Hematopoietic multipotent progenitor cell treated with erythropoietin and hydrocortisone succinate and interleukin-3 and kit ligand, for 17 days (in vitro differentiated cells): Measurements from ENCODE around the gene DTNB.
"Not testable (repeated sequence)": the region's sequence is repeated elsewhere in the genome, so short reads cannot be mapped to it uniquely, and the experiment has no call there.

Source experiments
- DNase-seq: peaks from one replicate; pipeline ENCODE4 v3.0.0-alpha.2; 2015; ENCODE audit warnings: low spot score

Gene DTNB

DNA sequence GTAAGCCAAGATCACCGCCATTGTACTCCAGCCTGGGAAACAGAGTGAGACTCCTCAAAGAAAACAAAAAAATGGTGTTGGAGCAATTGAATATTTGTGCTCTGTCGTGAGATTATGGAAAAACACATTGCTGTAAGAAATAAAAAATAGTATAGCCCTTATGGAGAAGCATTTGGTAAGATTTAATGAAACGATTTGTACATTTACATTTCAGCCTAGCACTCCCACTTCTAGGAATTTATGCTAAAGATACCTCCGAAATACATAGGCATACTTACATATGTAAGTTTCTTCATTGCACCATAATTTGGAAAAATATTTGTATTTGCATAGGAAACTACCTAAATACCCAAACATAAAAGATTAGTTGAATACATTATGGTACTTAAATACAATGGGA is 8.7 kb upstream of the DTNB start:
- no peak for DNase-seq

DNA sequence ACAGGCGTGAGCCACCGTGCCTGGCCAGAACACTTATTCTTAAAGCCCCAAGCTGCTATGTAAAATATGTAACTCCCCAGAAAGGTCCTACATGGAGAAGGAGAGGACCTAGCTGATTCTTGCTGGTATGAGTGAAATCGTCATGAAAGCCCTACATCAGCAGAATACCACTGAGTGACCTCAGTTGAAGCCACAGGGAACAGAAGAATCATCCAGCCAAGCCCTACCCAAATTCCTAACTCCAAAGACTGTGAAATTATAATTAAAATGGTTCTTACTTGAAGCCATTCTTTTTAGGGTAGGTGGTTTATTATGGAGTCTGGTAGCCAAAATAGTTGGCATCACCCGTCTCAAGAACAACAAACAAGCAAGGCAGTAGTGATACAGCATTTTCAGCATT is 4.5 kb upstream of the DTNB start:
- DNase-seq = no peak

DNA sequence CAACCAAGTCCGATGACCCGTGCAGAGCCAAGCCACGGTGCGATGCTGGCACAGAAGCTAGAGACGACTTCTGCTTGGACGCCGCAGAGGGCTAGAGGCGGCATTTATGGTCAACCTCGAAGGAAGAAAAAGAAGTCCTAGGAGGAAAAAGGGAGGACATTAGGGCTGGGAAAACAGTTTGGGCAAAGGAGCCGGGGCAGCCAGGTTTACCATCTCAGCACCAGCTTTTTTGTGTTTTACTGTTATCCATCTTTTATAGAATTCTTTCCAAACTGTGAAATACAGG is 643 bp upstream of the DTNB start:
- DNase-seq = no peak

DNA sequence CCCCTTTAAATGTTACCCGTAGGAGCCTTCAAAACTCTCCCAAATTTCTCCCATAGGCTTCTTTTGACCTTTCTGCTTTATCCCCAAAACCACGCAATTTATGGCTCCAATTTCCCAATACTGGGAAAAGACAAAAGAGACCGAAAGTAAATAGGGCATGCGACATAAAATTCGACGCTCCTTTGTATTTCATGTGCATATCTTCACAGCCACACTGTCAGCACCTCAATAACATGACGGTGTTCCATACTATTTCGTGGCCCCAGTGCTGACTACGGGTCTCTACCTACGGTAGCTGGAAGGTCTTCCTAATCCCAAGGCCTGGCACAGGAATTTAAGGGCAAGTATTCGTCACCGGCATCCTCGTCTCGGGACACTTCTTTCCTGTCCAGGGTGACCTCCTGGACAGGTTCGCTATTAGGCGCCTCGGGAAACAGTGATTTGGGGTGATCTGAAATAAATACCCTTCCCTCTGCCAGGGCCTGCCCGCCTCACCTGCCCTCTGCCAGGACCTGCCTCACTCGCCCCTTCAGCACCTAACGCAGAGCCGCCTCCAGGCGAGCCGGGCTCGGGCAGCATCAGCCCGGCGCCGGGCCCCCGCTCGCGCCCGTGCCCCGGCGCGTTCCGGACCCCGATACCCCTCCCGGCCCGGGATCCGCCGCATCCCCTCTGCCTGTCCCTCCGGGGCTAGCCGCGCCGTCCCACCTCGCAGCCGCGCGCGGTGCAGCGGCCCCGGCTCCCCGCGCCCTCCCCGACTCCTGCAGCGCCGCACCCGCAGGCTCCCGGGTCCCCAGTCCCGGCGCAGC is 680 bp downstream of the DTNB start:
- no peak for DNase-seq

DNA sequence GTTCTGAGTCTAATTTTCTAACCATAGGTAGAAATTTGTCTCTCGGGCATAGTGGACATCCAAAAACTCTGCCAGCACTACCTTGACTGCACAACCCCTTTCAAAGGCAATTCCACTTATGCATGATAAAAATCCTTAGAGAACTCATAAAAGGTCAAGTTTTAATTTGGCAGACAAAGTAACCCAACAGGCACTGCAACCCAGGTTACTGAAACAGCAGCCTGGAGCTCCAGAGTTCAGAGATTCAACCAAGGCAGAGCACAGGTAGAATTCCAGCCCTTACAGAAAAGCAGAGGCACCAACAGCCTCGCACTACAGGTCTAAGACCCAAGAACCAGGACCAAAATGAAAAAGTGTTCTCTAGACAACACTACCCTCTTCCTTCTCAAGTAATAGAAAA is 1.8 kb downstream of the DTNB start:
- no peak for DNase-seq

DNA sequence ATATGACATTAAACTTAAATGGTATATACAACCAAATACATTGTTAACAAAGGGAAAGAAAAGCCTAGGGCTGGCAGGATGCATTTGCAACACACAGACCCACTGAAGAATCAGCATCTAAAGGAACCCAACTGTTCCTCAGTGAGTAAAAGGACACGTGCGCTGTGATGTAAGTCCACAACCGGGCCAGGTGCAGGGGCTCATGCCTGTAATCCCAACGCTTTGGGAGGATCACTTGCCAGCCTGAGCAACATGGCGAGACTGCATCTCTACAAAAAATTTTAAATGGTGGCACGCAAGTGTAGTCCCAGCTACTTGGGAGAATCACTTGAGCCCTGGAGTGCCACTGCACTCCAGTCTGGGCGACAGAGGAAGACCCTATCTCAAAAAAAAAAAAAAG is 3.9 kb downstream of the DTNB start:
- no peak for DNase-seq

DNA sequence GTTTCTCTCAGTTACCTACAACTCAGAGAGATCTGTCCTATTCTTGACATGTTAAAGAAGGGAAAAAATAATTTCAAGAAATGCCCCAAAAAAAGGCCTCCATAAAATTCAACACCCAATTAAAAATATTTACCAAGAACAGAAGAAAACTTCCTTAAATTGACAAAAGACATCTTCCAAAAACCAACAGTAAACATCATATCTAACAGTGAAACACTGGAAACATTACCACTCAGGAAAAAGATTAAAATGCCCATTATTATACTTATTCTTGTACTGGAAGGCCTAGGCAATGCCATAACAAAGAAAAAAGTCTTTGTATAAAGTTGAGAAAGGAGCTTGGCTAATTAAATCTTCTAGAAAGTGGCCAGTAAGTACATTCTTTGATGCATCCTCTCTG is 7.2 kb downstream of the DTNB start:
- no peak for DNase-seq

DNA sequence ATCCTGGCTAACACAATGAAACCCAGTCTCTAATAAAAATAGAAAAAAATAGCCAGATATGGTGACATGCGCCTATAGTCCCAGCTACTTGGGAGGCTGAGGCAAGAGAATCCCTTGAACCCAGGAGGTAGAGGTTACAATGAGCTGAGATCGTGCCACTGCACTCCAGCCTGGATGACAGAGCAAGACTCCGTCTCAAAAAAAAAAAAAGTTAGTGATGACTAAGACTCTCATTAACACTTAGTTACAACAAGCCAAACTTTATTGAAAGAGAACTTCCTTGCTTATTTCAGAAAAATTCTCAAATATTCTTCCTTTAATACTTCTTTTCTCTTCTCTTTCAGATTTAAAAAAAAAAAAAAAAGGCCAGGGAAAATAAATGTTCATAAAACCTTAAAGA is 7.9 kb downstream of the DTNB start:
- DNase-seq = not testable (repeated sequence)

DNA sequence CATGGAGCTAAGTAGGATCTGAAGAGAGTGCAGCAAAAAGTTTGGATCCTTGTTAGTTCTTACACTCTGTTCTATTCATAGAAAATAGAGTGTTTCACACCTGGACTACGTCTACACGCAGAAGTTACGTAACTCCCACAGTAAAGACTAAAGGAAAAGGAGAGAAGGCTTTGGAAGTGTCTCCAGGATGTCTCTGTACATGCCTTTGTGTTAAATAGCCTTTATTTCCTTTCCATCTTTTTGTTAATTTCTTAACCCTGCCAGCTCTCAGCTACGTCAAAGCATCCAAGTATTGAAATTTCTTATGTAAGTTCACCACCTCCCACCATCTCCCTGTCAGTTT is 8.4 kb downstream of the DTNB start:
- no peak for DNase-seq

DNA sequence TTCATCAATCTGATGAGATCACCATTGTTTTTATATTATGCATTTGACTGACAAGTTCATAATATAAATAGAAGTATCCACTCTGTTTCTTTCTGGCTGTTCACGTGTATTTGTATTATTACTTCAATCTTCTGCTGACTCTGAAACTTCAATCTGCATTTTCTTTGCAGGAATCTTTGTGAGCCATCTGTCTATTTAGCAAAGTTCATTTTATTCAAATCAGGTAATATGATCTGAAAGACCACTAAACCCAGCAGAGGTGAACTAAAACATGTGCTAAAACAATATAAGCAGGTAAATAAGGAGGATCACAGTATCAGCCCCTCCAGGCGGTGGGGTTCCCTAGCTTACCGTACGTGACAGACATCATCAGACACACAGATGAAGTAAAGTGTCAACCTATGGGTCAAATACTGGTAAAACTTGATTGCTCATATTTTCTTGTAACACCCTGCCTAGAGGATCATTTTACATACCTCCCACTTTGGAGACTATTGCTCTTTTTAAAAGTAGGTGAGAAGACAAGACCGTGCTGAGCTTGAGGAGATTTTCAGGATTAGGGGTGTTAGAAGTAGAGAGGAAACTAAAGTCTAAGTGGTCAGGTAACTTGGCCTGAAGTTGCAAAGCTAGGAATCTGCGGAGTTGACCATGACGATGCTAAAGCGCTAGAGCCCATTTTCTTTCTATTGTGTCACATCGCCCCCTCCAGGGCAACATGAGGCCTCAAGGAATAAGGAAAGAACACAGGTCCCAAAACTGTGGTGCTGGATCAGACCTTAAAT is 9.0 kb downstream of the DTNB start:
- no peak for DNase-seq

DNA sequence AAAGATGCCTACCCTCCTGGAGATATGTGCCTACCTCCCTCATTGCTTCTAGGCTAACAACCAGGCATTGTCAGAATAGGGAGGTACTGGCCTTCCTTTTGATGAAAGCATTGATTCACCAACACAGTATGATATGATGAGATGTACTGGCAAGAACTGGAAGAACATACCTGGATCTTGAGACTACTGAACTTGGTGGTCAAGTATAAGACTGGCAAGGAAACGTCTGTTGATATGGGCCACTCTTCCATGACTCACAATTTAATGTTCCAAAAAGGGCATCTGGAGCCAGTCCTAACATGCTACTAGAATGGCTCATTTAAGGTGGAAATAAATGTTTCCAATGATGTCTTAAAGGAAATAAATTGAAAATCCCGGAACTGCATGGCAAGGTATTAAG is 18.1 kb downstream of the DTNB start:
- no peak for DNase-seq

DNA sequence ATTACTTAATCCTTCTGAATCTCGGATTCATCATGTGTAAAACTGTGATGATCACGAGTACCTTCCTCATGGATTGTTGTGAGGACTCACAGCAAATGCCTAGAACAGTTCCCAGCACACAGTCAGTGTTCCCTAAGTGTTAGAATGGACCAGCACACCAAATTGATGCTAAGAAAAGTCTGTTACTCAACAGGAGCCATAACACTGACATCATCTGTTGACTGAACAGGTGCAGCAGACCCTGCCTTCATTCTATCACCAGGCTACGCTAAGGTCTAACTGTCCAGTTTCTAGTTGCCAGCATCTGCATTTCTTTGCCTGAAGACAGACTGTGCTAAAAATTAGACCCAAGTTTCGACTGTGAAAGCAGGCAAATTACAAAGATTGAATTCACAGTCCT is 18.6 kb downstream of the DTNB start:
- no peak for DNase-seq

DNA sequence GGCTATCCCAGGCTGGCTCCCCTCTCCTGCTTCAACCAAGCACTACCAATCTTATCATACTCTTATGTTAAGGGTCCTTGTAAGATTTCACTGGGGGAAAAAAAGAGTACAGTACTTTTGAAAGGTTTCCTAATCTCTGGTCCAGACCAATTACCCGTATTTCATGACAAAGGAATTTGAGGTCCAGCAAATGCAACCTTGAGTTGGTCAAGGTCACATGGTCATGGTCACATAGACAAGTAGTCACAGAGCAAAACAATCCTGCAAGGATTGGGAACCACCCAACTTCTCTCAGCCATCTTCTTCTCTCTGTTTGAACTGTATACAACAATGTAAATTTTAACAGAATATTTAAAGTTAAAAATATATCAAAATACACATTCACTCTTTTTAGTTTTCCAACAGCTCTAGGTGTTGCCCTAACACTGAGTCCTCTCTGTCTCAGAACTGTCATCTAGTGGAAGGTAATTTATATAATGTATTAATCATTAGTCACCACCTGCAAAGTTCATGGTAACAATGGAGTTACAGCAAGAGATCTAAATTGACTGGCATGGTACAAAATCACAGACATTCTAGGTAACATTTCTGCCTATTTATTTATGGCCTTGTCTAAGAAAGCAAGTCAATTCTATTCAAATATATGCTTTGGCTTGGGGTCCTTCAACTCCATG is 21.5 kb downstream of the DTNB start:
- no peak for DNase-seq

DNA sequence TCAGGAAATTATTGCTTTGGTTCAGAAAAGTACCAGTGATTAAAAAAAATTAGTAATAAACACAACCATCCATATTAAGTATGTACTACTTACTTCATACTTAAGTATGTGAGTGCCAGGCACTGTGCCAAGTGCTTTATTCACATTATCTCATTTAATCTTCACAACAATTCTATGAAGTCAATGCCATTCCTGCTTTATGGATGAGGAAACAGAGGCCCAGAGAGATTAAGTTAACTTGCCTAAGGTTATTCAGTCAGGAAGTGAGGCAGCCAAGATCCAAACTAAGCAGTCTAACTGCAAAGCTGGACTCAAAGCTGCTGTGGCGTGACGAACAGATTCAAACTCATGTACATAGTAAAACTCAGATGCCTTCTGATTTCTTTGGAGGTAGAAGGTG is 22.3 kb downstream of the DTNB start:
- no peak for DNase-seq

DNA sequence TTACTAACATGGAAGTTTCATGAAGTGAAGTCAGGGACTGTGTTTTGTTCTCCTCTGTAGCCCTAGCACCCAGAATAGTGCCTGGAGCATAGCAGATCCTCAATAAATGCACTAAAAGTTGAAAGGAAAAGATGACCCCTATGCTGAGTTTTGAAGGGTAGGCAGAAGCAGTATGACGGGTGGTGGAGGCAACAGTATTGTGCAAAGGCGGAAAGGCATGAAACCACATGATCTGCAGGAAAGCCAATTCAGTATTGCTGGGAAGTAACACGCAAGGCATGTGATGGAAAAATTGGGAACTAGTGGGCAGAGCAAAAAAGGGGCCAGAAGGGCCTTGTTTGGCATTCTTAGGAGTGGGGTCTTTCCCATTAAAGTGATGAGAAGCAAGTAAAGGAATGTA is 23.1 kb downstream of the DTNB start:
- DNase-seq = no peak

DNA sequence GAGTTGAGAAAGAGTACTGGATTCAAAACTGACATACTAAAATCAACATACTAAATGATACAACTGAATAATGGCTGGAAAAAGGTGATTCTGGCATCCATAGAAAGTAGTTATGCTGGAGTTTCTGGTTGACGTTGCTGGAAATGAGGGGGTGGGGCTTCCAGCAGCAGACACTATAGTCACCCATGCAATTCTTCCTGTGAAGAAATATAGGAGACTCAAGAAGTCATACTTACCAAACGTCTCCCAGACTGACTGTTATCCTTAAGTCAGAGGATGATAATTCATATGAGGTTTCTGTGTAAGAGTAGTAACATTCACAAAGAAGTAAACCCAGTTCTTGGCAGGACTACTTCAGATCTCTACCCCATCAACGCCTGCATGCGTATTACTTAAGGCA is 23.6 kb downstream of the DTNB start:
- no peak for DNase-seq

DNA sequence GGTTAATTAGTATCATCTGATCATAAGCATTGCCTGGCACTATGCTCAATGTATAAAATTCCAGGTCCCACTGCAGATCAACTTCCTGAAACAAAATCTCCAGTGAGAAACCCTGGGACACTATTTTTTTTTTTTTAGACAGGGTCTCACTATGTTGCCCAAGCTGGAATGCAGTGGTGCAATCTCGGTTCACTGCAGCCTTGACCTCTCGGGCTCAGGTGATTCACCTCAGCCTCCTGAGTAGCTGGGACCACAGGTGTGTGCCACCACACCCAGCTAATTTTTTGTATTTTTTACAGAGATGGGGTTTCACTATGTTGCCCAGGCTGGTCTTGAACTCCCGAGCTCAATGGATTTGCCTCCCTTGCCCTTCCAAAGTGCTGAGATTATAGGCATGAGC is 31.1 kb downstream of the DTNB start:
- DNase-seq = no peak

DNA sequence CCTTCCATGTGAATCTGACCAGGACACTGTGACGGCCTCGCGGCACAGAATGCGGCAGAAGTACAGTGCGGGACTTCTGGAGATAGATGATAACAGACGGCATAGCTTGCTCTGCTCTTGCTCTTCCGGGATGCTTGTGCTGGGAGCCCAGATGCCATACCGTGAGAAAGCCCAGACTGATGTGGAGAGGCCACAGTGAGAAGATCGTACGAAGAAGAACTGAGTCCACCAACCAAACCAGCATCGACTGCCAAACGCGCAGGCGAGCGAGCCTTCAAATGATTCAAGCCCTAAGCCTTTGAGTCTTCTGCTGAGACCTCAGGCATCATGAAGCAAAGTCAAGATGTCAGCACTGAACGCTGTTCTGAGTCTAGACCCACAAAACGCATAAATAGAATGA is 33.7 kb downstream of the DTNB start:
- DNase-seq = no peak

DNA sequence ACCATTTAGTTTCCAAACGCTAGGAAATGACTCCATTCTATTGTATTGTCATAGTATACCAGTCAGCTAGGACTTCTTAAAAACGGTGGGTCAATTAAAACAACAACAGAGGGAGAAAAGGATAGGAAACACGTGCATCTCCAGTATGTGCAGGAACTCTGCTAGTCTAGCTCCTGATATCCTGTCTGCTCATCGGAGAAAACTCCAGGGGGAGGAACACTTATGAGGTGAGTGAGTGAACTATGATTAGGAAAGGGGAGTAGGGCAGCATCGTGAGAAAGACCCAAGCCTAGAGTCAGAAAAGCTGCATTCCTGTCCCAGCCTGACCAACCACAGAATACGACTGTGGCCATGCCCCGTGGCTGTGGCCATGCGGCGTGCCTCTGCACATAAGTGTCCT is 34.2 kb downstream of the DTNB start:
- DNase-seq = no peak

DNA sequence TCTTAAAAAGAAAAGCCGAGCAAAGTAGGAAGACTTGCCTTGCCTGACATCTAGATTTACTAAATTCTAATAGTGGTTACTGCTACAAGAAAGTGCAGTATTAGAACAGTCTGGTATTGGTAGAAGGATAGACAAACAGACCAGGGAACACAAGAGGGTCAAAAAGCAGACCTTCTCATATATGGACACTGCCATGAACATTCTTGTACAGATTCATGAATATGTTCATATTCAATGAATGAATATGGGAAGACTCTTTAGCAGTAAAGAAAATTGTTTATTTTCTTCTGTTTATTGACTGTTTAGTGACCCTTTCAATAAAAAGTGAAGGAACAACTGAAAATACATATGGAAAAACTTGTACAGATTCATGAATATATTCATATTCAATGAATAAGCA is 37.6 kb downstream of the DTNB start:
- no peak for DNase-seq

DNA sequence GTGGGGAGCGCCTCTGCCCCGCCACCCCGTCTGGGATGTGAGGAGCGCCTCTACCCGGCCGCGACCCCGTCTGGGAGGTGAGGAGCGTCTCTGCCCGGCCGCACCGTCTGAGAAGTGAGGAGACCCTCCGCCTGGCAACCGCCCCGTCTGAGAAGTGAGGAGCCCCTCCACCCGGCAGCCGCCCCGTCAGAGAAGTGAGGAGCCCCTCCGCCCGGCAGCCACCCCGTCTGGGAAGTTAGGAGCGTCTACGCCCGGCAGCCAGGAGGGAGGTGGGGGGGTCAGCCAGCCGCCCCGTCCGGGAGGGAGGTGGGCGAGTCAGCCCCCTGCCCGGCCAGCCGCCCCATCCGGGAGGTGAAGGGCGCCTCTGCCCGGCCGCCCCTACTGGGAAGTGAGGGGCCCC is 39.6 kb downstream of the DTNB start:
- not testable (repeated sequence) for DNase-seq

DNA sequence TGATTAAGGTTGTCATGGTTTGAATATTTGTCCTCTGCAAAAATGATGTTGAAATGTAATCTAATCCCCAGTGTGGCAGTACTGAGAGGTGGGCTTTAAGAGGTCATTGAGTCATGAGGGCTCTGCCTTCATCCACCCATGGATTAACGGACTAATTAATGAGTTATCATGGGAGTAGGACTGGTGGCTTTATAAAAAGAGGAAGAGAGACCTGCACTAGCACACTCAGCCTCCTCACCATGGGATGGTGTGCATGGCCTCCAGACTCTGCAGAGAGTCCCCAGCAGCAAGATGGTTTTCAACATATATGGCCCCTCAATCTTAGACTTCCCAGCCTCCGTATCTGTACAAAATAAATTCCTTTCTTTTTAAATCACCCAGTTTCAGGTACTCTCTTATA is 41.0 kb downstream of the DTNB start:
- DNase-seq = no peak

DNA sequence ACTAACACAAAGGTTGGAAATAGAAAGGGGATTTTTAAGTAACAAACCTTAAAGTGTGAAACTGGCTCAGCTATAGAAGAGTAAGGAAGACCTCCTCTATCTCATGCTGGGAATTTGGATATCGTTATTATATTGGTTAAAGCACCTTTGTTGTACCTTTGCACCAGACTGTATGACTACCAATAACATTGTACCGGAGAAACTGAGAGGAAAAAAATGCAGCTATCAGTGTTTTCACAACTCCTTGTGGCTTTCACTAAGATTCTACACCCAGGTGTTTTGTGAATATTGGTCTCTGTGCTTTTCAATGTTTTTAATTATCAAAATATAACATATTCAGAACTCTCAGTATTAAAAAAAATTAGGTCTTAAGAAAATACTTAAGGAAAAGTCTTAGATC is 48.7 kb downstream of the DTNB start:
- DNase-seq = no peak

DNA sequence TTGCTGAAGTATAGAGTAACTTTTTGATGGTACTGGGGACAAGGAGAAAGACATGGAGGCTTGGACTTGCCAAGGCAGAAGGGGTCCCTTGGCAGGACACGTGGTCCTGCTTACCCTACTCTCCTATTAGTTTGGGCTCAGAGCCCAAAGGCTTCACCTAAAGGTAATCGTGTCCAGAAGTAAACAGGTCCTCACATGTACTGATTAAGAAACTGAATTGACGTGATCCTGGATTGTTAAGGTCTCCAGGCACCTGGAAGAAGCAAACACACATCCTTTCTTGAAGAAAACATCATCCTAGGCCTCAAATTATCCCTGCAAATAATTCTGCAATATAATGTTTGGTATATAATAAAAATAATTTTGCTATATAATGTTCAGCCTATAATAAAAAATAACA is 50.0 kb downstream of the DTNB start:
- no peak for DNase-seq
